Hepatic stellate cell (primary cell): ENCODE data around the gene DYNLL1.
"Not testable (repeated sequence)": the region's sequence is repeated elsewhere in the genome, so short reads cannot be mapped to it uniquely, and the experiment has no call there.

Experiments
- DNase-seq: peaks from one replicate; pipeline ENCODE4 v3.0.0; 2011; ENCODE audit warnings: low spot score

Gene DYNLL1

DNA sequence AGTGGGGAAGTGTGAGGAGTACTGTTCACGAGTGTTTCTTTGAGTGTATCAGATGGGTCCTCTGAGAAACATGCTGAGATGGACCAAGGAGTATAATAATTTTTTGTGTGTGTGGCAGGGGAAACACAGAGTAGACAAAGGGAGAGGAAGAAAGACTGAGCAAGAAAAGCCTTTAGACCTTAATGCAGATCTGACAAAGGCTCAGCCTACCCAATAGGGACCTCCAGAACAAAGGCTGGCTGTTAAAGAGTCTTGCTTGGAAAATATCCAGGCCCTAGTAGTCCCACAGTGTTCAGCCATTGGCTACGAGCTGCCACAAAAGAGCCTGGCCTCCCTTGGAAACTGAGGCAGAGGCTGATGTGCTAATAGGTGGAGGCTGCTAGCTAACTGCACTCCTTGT is 19.6 kb downstream of the DYNLL1 start:
- DNase-seq: no peak

DNA sequence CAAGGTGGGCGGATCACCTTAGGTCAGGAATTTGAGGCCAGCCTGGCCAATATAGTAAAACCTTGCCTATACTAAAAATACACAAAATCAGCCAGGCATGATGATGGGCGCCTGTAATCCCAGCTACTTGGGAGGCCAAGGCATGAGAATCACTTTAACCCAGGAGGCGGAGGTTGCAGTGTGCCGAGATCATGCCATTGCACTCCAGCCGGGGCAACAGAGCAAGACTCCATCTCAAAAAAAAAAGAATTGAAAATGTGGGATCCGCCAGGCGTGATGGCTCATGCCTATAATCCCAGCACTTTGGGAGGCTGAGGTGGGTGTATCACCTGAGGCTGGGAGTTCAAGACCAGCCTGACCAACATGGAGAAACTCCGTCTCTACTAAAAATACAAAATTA is 23.4 kb downstream of the DYNLL1 start:
- DNase-seq: not testable (repeated sequence)

DNA sequence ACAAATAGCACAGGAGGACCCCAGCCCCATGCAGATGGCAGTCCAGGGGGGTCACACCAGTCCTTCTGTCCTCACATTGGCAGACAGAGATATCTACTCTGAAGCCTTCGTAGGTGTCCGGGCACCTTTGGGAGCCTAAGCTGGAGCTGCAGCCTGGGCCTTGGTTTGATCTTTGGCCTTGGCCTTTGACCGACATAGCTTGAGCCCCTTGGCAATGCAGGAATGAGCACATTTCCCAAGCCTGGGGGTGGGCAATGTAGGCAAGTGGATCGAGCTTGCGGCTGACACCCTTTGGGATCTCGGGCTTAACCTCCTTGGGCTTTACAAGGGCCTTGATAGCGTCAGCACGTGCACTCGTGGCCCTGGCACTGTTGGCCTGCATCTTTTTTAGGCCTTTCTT is 26.7 kb downstream of the DYNLL1 start:
- DNase-seq: no peak

DNA sequence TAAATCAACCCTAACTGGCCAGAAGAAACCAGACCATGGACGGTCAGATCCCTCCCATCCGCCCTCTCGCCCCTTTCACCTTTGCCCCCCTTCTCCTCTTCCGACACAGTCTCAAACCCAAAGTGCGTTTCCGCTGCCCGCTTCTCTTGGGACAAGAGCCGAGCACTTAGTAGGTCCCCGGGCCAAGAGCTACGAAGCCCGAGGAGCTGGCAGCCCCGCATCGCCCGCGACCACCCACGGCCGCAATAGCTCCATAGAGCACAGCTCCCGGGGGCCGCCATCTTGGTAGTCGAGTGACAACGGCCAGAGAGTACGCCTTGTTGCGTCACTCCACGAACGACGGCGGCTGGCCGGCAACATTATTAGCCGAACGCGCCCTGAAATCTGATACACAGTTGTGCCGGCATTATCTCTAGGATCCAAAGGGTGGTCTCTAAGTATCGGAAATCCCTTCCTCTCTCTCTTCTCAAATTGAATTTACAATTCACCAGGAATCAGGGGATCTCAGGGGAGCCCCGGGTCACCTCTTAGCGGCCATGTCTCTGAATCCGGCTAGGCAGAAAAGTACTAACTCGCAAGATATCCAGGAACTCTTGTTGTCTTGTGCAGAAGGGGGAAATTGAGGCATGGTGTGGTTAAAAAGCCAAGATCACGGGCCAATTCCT is 33.1 kb downstream of the DYNLL1 start, which contains the start of gene COQ5:
TSS of gene COQ5 (minus strand) at position 298 of the 665 bp plus-strand sequence. CDS start at position 281, 17 bp downstream.
- peak; percentile 80 for DNase-seq

DNA sequence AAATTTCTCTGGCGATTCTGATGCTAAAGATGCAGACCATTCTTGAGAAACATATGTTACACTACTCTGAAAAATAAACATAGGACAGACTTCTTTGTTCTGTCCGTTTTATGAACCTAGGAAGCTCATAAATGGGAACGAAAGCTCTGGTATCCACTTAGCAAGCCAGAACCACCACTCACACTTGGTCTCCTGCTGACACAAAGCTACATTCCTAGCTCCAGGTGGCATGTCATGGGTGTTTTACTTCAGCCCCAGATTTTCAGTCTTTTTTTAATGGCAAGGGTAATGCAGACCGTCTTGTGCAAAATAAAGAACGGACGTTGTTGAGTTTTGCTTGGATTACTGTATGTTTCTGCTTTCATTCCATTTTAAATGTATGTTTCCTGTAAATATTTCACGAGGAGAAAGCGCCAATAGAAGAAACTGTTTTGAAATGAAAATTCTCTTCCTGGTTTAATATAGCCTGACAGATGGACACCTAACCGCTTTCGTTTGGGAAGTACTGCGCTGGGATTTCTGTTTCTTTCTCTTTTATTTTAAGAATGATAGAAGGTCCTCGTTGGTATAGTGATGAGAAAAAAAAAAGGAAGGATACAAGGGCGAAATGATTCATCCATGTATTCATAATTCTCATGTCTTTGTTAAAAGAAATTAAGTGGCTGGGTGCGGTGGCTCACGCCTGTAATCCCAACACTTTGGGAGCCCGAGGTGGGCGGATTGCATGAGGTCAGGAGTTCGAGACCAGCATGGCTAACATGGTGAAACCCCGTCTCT is 33.9 kb downstream of the DYNLL1 start:
- peak; percentile 50 for DNase-seq

DNA sequence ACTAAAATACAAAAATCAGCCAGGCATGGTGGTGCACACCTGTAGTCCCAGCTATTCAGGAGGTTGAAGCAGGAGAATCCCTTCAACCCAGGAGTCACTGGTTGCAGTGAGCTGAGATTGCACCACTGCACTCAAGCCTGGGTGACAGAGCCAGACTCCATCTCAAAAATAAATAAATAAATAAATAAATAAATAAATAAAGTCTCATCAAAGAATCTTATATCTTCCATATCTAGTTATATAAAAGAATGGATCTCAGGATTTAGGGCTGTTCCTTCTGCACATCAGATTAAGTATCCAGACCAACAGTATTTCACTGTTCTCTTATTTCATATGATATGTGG is 34.5 kb downstream of the DYNLL1 start:
- not testable (repeated sequence) for DNase-seq

DNA sequence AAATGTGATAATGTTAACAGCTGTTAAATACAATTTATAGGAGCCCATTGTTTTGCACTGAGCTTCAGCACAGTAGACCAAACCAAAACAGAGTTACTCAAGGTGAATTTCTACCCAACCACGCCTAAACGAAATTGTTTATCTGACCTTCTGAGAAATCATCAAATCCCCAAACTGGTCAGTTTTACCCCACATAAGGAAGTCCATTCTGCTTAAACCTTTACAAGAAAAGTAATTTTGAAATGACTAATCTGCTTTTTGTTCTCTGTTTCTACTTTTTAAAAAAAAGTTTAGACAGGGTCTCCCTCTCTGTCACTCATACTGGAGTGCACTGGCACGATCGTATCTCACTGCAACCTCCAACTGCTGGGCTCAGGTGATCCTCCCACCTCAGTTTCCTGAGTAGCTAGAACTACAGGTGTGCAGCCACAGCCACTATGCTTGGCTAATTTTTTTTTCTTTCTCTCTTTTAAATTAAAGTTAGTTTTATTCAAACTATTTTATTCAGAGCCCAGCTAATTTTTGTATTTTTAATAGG is 36.9 kb downstream of the DYNLL1 start:
- DNase-seq: no peak

DNA sequence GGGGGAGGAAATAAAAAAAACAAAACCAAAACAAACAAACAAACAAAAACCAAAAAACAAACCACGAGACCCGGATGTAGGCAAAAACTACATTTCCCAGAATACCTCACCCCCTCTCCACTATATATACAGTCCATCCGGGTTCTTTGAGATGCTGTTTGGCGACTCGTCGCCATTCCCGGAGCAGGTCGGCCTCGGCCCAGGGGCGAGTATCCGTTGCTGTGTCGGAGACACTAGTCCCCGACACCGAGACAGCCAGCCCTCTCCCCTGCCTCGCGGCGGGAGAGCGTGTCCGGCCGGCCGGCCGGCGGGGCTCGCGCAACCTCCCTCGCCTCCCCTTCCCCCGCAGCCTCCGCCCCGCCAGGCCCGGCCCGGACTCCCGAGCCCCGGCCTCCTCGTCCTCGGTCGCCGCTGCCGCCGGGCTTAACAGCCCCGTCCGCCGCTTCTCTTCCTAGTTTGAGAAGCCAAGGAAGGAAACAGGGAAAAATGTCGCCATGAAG is 38.3 kb downstream of the DYNLL1 start, which contains the start of gene RNF10:
TSS of gene RNF10 (plus strand) at position 154 of the 500 bp plus-strand sequence. CDS start 456 bp downstream, outside the sequence.
- peak; percentile 92 for DNase-seq

DNA sequence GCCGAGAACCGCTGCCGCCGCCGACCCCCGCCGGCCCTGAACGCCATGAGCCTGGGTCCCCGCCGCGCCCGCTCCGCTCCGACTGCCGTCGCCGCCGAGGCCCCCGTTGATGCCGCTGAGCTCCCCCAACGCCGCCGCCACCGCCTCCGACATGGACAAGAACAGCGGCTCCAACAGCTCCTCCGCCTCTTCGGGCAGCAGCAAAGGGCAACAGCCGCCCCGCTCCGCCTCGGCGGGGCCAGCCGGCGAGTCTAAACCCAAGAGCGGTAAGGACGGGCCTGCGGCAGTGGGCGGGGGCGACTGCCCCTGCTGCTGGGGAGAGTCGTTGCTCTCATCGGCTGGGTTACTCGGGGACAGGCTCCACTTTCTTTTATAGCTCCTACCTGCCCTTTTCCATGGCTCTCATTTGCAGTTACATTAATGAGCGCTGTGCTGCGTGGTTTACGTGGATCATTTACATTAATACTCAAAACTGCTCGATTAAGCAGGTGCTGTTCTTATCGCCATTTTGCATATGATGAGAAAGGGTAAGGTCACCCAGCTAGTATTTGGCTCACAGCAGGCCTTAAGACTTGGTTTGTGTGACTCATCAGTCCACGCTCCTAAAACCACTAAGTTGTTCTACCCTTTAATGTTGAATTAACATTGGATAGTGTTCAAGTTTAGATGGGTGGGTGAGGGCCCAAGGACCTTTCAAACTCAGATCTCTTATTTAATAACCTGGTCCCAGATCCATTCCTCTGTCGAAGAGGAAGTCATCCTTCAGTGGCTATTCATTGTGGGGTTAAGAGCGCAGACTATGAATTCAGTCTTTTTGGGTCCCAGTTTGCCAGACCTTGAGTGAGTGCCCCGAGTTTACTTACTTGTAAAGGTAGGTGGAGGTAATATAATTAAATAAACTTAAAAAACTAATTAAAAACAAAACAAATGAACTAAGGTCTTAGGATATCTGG is 39.1 kb downstream of the DYNLL1 start:
- DNase-seq: peak; percentile 82

DNA sequence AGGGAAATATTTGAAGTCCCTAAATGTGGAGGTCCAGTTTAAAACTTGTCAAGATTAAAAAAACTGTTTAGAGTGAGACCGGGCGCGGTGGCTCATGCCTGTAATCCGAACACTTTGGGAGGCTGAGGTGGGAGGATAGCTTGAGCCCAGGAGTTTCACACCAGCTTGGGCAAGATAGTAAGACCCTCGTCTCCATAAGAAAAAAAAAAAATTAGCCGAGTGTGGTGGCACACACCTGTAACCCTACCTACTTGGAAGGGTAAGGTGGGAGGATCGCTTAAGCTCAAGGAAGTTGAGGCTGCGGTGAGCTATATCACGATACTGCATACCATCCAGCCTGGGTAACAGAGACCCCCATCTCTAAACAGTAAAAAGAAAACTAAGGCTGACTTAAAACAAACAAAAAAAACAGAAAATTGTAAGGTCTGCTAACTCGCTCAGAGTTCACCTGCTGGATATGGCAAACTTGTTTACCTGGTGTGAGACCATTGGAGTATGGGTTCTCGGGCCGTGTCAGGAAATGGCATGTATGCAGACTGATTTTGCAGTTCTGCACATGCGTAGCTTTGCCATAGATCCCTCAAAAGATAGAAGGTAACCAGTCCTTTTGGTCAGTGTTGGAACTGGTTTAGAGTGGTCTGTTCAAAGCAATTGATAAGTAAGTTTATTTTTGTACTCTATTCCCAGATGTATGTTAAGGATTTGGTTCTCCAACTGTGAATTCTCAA is 40.3 kb downstream of the DYNLL1 start:
- DNase-seq: no peak

DNA sequence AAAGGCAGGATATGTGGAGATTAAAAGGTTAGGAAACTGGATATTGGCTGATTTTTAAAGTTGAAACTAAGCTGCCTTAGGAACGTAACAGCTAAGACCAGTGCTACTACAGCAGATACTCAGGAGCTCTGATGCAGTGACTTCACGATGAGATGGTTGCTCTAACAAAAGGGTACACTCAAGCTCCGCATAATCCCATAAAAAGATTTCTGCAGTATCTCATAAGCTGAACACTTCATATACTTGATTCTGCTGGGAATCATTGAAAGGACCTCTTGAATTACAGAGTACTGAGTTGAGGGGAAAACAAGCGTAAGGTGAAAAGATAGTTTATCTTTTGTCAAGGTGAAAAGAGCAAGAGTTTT is 41.9 kb downstream of the DYNLL1 start:
- DNase-seq: no peak

DNA sequence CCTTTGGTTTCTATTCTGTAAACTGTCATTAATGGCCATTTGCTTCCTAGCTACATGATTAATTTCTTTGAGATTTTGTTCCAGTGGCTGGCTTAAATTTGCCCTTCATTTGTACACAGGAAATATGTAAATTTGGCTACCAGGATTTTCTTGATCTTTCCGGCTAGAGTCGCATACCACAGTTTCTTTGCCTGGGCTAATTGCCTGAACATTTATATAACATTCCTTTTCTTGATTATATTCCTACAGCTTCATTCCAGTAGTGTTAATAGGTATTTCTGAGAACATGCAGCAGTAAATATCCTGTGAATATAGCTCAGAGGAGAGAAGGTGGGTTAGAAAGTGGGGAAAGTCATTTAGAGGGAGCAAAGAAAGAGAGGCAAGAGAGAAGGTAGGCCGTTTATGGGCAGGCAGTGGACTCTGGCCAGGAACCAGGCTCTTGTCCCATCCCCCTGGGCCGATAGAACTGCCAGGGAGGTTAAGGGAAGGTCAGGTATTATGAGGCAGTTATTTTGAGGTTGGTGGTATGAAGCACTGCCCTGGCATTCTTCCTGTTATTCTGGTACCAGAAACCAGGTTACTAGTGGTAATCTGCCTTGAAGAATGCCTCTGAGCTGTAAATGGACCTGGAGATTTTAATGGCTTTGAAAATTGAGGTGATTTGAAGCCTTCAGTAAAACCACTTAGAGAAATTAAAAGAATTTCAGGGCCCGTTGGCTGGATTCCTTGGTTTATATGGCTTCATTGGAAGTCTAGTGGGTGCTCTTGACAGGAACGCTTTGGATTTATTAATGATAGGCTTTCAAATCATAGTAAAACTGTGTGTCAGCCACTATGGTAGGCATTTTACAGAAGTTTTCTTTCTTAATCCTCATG is 42.6 kb downstream of the DYNLL1 start:
- peak; percentile 42 for DNase-seq

DNA sequence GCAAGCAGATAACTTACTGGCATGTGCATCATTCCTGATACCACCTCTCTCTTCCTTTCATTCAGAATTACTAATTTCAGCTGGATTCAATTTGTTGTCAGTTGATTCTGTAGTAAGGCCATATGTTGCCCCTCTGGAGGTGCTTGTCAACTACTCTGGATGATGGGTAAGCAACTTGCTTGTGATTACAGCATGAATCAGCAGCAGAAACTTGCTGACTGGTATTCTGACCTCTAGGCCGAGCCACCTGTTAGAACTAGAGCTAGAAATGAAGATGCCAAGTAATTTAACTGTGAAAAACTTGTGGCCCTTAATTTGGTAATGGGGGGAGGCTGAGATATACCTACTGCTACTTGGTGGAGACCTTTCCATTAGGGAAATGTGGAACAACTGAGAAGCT is 43.4 kb downstream of the DYNLL1 start:
- peak; percentile 27 for DNase-seq

DNA sequence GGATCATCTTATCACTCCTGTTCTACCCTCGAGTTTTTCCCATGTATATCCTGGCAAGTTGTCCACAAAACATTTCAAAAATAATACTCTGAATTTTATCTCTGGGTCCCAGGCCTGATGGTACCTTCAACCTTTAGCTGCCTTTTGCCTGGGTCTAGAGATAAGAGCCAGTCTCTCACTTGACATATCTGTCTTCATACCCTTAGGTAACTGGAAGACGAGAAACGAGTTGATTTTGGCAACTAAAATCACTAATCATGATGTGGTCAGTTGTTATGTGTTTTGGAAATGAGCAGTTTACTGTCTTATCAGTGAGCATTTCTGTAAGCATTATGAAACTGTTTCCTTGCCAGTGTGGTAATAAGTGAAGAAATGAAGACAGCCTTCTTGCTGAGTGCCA is 44.5 kb downstream of the DYNLL1 start:
- DNase-seq: no peak

DNA sequence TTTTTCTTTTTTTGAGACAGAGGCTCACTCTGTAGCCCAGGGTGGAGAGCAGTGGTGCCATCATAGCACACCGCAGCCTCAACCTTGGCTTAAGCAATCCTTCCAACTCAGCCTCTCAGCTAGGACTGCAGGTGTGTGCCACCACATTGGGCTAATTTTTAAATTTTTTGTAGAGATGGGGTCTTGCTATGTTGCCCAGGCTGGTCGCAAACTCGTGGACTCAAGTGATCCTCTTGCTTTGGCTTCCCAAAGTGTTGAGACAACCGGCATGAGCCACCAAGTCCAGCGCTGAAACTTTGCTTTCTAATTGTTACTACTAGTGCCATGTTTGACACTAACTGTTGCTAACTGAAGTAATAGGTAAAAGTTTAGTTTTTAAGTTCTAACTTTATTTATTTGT is 46.3 kb downstream of the DYNLL1 start:
- no peak for DNase-seq

DNA sequence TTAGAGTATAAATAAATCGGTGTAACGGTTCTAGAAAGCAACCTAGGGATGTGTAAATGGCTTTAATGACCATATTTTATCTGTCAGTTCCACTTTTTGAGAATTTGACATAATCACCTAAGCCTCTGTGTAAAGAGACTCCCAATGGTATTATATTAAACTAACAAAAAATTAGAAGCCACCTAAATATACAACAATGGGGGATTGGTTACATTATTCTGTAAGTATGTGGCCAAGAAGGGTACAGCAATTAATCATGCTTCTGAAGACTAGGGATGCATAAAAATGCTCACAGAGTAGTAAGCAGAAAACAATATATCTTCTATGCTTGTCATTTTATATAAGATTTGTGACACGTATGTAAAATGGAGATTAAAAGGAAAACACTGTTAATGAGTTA is 48.8 kb downstream of the DYNLL1 start:
- DNase-seq: no peak

DNA sequence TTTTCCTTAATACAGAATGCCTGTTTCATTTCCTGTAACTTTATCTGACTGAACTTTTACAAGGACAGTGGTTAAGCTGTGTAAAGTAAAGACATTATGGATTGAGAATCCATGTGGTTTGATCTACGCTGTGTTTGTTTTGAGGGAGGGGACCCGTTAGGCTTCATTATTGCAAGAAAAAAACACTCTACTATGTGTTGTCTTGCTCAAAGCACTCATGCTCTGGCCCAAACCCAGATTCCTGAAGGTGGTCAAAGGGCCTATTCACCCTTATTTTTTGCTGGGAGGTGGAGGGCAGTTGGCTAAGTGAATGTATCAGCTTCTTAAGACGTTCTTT is 50.1 kb downstream of the DYNLL1 start:
- DNase-seq: no peak
